HG03521 (cell line): ENCODE data around the gene SNX30.

Source experiments
- ATAC-seq: cut with Tn5 transposase; IDR thresholded peaks from one replicate; pipeline ENCODE4 v1.9.1; 2021; ENCODE audit warnings: mild to moderate bottlenecking, moderate library complexity; ENCODE audit not compliant: unreplicated experiment

Gene SNX30

DNA sequence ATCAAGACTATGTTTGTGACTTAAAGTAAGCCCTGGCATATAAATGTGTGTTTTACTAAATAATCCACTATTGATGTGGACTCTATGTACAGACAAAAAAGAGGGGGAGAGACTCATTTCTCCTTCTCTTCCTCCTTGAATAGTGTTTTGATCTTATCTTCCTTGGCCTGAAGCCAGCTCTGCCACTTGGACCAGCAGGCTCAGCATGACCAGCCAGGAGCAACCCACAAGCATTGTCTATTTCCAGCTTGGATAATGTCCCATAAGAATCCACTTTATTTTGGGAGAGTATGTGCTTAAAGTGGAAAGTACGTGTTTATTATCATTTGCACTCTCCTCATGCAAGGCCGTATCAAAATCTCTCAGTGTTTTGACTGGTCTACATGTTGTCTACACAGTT, 164.0 kb downstream of the SNX30 start:
- no peak for ATAC-seq

- ATAC-seq = no peak
These were observed 166.8 kb downstream of the SNX30 start for GRCh38 chr9:112917047-112917986.

DNA sequence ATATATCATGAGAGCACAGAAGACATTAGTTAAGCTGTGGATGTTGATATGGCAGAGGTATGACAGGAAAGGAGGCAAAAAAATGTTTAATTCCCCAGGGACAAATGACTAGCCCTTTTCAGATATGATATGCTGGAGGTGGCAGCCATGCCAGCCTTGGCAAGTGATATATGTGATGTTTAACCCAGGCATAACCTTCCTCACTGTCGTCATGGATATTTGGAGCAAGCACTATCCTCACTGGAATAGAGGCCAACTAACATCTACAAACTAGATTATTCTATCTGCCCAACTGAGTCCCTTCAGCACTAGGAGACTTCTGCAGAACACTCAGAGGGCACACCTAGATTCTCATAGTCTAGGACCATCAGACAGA, 167.4 kb downstream of the SNX30 start:
- ATAC-seq = no peak

- ATAC-seq = no peak
These were observed 171.0 kb downstream of the SNX30 start for GRCh38 chr9:112921549-112921948.
